K562 (cell line): ENCODE data around the gene GALM. TPM values are rescaled to one million over a fixed set of nuclear protein-coding genes. Genes with fewer than 3 reads are reported as not detected.
"Not testable (repeated sequence)": the region's sequence is repeated elsewhere in the genome, so short reads cannot be mapped to it uniquely, and the experiment has no call there.

Source experiments
- ATAC-seq: fragments of 200-7000 bp; cut with Tn5 transposase; 3 replicates; pipeline ENCODE4 v1.9.1; 2020; ENCODE audit warnings: moderate library complexity
- BruUV-seq: library from RNA; stranded (reverse); fragments of 400-500 nt; replicated peaks from 2 replicates; lab custom pipeline; 2021; lab: Mats Ljungman, UMichigan
- CTCF ChIA-PET: fragments of 300-600 bp; formaldehyde crosslinking; extraction: SDS; loops from one replicate; lab custom pipeline; 2021; ENCODE audit warnings: low intra/inter-chr PET ratio; lab: Yijun Ruan, JAX
- POLR2A ChIA-PET: fragments of 300-600, 350-650 bp; sonication (Branson Sonifier 250); formaldehyde crosslinking; extraction: SDS; loops from one replicate; lab custom pipeline; 2021; ENCODE audit warnings: antibody characterized with exemption, inconsistent platforms; lab: Yijun Ruan, JAX
- DNase-seq, 4 experiments: peaks; one replicate each; pipeline versions ENCODE4 v3.0.0 to v3.0.0-alpha.2; 2011 to 2018; ENCODE audit warnings: low spot score in 3 of 4, mixed read lengths in 3 of 4; ENCODE audit errors: extremely low read depth in 1 of 4
- FAIRE-seq: peaks from 2 replicates; lab custom pipeline; 2011; peaks lifted over from hg19 to GRCh38; lab: Jason Lieb, UNC
- H2AFZ ChIP-seq: 2 replicates; pipeline ENCODE4 v1.6.0; 2011; ENCODE audit warnings: low read depth, low read length, control low read depth, inconsistent platforms
- H3K27ac ChIP-seq: fragments of 200-600 bp; 3 replicates; pipeline ENCODE4 v1.8.0; 2011; ENCODE audit warnings: low read depth, mild to moderate bottlenecking, control low read depth, inconsistent platforms, low read length, moderate library complexity, mixed read lengths; ENCODE audit errors: extremely low read depth
- H3K27me3 ChIP-seq, 2 experiments: fragments of 300-600 bp in 1 of 2; 2 replicates in 1 of 2; 3 replicates in 1 of 2; pipeline versions ENCODE4 v1.6.0 to v1.8.0; 2011; ENCODE audit warnings: inconsistent platforms in 2 of 2, low read length in 2 of 2, mild to moderate bottlenecking in 1 of 2, mixed read lengths in 1 of 2, moderate library complexity in 1 of 2; ENCODE audit not compliant: control insufficient read depth in 2 of 2, insufficient read depth in 2 of 2
- H3K36me3 ChIP-seq: fragments of 300-600 bp; 3 replicates; pipeline ENCODE4 v1.8.0; 2011; ENCODE audit warnings: mild to moderate bottlenecking, low read length, inconsistent platforms; ENCODE audit not compliant: control insufficient read depth, insufficient read depth
- H3K4me1 ChIP-seq, 2 experiments: fragments of 200-600 bp in 1 of 2; replicated peaks in 1 of 2; 2 replicates in 1 of 2; 3 replicates in 1 of 2; pipeline versions ENCODE4 v1.5.1 to v1.8.0; 2011; ENCODE audit warnings: inconsistent platforms in 2 of 2, low read length in 2 of 2, mild to moderate bottlenecking in 1 of 2, mixed read lengths in 1 of 2, moderate library complexity in 1 of 2; ENCODE audit not compliant: control insufficient read depth in 2 of 2, insufficient read depth in 2 of 2
- H3K4me2 ChIP-seq: 2 replicates; pipeline ENCODE4 v1.6.1; 2011; ENCODE audit warnings: low read length, control low read depth, inconsistent platforms, mixed read lengths; ENCODE audit not compliant: insufficient read depth
- H3K4me3 ChIP-seq: fragments of 200-600 bp; sonication (generic), shearing (Covaris generic); 2 replicates; pipeline ENCODE4 v1.5.1; 2016; ENCODE audit warnings: control low read depth, inconsistent platforms
- H3K79me2 ChIP-seq: fragments of 200-600 bp; 3 replicates; pipeline ENCODE4 v1.8.0; 2011; ENCODE audit warnings: low read length, inconsistent platforms; ENCODE audit not compliant: control insufficient read depth, insufficient read depth
- H3K9ac ChIP-seq, 2 experiments: 2 replicates each; pipeline versions ENCODE4 v1.6.0 to v1.6.1; 2011; ENCODE audit warnings: low read depth in 2 of 2, low read length in 2 of 2, control low read depth in 1 of 2, inconsistent platforms in 1 of 2, mild to moderate bottlenecking in 1 of 2, mixed read lengths in 1 of 2; ENCODE audit not compliant: insufficient read depth in 1 of 2
- H3K9me1 ChIP-seq: one replicate; pipeline ENCODE4 v1.6.0; 2011; ENCODE audit warnings: inconsistent platforms, mild to moderate bottlenecking, low read length, moderate library complexity; ENCODE audit not compliant: control insufficient read depth, insufficient read depth
- H3K9me3 ChIP-seq: replicated peaks from 2 replicates; pipeline ENCODE4 v1.5.1; 2011; ENCODE audit warnings: low read depth, low read length, inconsistent platforms; ENCODE audit not compliant: control insufficient read depth, insufficient read depth
- H4K20me1 ChIP-seq: replicated peaks from 2 replicates; pipeline ENCODE4 v1.6.1; 2011; ENCODE audit warnings: low read length, inconsistent platforms, mixed read lengths; ENCODE audit not compliant: control insufficient read depth, insufficient read depth
- MECOM ChIP-seq: fragments of 250-450 bp; sonication (Bioruptor Pico); IDR thresholded peaks from 2 replicates; pipeline ENCODE4 v1.8.0; 2022; ENCODE audit warnings: inconsistent platforms
- RAD21 ChIP-seq, 2 experiments: fragments of 250-450 bp in 1 of 2; fragments of 450-650 bp in 1 of 2; sonication (Bioruptor Pico) in 1 of 2; formaldehyde crosslinking in 1 of 2; IDR thresholded peaks in 1 of 2; conservative IDR thresholded peaks in 1 of 2; 2 replicates each; pipeline versions ENCODE4 v1.4.0 to v1.8.0; 2020 to 2022; ENCODE audit warnings: mild to moderate bottlenecking in 2 of 2, moderate library complexity in 1 of 2
- SMAD3 ChIP-seq: fragments of 450-650 bp; formaldehyde crosslinking; conservative IDR thresholded peaks from 2 replicates; pipeline ENCODE4 v1.4.0; 2020; ENCODE audit warnings: mild to moderate bottlenecking
- SMC3 ChIP-seq: conservative IDR thresholded peaks from 2 replicates; pipeline ENCODE4 v1.6.1; 2011; ENCODE audit warnings: low read depth, low read length, improper control_type of control experiment; ENCODE audit not compliant: insufficient read depth
- YY1 ChIP-seq, 3 experiments: IDR thresholded peaks; 2 replicates each; pipeline ENCODE4 v1.6.1; 2011; ENCODE audit warnings: low read length in 2 of 3, mild to moderate bottlenecking in 2 of 3, moderate library complexity in 2 of 3, borderline replicate concordance in 1 of 3, control low read depth in 1 of 3, low read depth in 1 of 3; ENCODE audit not compliant: insufficient read depth in 3 of 3, insufficient replicate concordance in 2 of 3, control insufficient read depth in 1 of 3, insufficient read length in 1 of 3; ENCODE audit errors: extremely low read depth in 1 of 3
- WGBS: fragments of 100-300 bp; shearing (Covaris generic); methylation state at CpG from one replicate; pipeline ENCODE4 v1.1.6; 2016; ENCODE audit warnings: low coverage, mixed read lengths; ENCODE audit not compliant: insufficient coverage; ENCODE audit errors: missing lambda C conversion rate; 5-methylcytosine and 5-hydroxymethylcytosine counted together
- in situ Hi-C: fragments of 300-500 bp; cut with MboI; formaldehyde crosslinking; loops from 4 replicates; pipeline ENCODE4 v1.15.0; 2018; ENCODE audit warnings: inconsistent platforms, mixed read lengths
- intact Hi-C: fragments of 100-400 bp; cut with micrococcal nuclease; formaldehyde crosslinking; loops from 2 replicates; pipeline ENCODE4 v1.14.2; 2022
- polyA plus RNA-seq, 8 experiments: library from polyadenylated mRNA; depleted of rRNA in 4 of 8; stranded (reverse) in 5 of 8; unstranded in 3 of 8; fragments of >200 nt; fragmentation: Nextera tagmentation in 2 of 8; fragmentation: Illumina TruSeq in 1 of 8; extraction: Ambion mirVana in 2 of 8; extraction: Trizol in 1 of 8; gene quantifications; 2 replicates each; pipeline versions ENCODE4 v1.2.1 to v1.2.3, GENCODE V29; 2011 to 2014; ENCODE audit warnings: inconsistent platforms in 1 of 8, missing spikeins in 1 of 8
- total RNA-seq, 7 experiments: library from RNA; depleted of rRNA in 6 of 7; stranded (reverse); fragments of >200 nt in 6 of 7; fragmentation: Illumina TruSeq in 2 of 7; extraction: Trizol in 2 of 7; gene quantifications; 2 replicates each; pipeline versions ENCODE4 v1.2.1 to v1.2.3, GENCODE V29; 2011 to 2021; ENCODE audit warnings: low replicate concordance in 1 of 7
- TF ChIP-seq, protein P1 (sequence below), 3 experiments: IDR thresholded peaks in 2 of 3; conservative IDR thresholded peaks in 1 of 3; 2 replicates each; pipeline ENCODE4 v1.5.1; 2011 to 2012; ENCODE audit warnings: low read length in 3 of 3, mild to moderate bottlenecking in 3 of 3, control low read depth in 2 of 3, improper control_type of control experiment in 1 of 3, inconsistent platforms in 1 of 3, low read depth in 1 of 3, mixed read lengths in 1 of 3, moderate library complexity in 1 of 3; ENCODE audit not compliant: insufficient read depth in 2 of 3

The GALM gene
- total and polyA plus RNA-seq, 9 of the 15 experiments (the other 6 are each of a cell fraction or from before 2014, with no cell fraction given), result 22.1 to 51.7 (median 27.9) TPM

DNA sequence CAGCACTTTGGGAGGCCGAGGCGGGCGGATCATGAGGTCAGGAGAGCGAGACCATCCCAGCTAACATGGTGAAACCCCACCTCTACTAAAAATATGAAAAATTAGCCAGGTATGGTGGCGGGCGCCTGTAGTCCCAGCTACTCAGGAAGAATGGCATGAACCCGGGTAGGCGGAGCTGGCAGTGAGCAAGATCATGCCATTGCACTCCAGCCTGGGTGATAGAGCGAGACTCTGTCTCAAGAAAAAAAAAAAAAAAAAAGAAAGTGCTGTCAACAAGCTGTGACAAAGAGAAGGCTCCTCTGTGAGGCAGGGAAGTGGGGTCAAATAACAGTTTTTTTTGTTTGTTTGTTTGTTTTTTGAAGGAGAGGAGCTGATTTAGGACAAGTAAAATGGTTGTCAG, 42.6 kb downstream of the GALM start:
- ATAC-seq, H3K79me2 ChIP-seq, H4K20me1 ChIP-seq, FAIRE-seq, DNase-seq, H3K27ac ChIP-seq, H3K4me3 ChIP-seq, H3K9ac ChIP-seq, H3K9me3 ChIP-seq, H3K4me2 ChIP-seq, H3K4me1 ChIP-seq, BruUV-seq, H3K36me3 ChIP-seq, H3K9me1 ChIP-seq, intact Hi-C loops, in situ Hi-C loops, H3K27me3 ChIP-seq: not testable (repeated sequence)
- WGBS, result 89% methylated on average over 9 of the region's 9 CpGs
- POLR2A ChIA-PET, result interaction anchor here (0.6 to 0.9 kb wide), 4 partner anchors 9 to 192 kb away, joined by 3 read pairs; partner anchors contain the start of gene SRSF7
- H2AFZ ChIP-seq, result 0 out of 2 replicates have a peak overlapping the region, but pooled peaks have one; percentile 16
- CTCF ChIA-PET, result interaction anchor here (0.8 kb wide), 1 partner anchor 127 kb away, joined by 3 read pairs; no protein-coding TSS in a partner anchor

DNA sequence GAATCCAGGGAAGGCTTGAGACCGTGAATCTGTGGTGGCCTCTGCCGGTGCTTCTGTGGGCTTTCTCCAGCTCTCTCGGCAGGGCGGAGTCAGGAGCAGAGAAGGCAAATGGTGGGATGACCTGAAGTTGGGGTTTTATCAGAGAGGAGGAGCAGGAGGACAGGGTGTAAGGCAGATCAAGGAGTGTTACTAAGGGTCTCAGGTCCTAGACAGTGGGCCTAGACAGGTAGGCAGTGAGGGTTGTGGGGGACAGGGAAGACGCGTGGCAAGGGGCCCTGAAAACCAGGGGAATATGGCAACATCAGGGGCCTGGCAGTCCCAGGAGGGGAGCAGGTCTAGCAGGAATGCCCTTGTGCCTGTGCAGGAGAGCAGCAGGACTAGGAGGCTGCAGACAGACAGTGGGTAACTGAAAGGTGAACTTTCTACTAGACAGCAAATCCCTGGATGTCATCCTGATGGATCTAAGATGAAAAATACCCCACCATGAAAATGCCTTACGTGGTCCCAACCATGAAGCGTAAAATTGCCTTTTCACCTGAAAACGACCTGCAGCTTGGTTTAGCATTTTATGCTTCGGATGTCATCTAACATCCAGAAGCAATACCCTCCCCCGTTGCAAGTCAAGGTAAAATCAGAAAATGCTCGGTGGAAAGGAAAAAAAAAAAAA, 43.1 kb downstream of the GALM start:
- 66% methylated on average over 11 of the region's 12 CpGs for WGBS
- Histone ChIP-seq H3K4me2 (no peak overlapping the region), H3K9me1 (no peaks in the 10 kb centered on the region), H3K9me3 (no peaks in the 10 kb centered on the region), H3K36me3 (no peaks in the 10 kb centered on the region), H3K27me3 (no peaks in the 10 kb centered on the region), H3K27ac (no peak overlapping the region), H3K9ac (no peak overlapping the region; a peak in 1 of 4 replicates), H2AFZ (0 out of 2 replicates have a peak overlapping the region, but pooled peaks have one; percentile 16), H3K79me2 (no peaks in the 10 kb centered on the region), H3K4me3 (no peak overlapping the region), H3K4me1 (peaks cover 6% of the 10 kb centered on the region in 2 experiments; a peak in 3 of 5 replicates), H4K20me1 (no peaks in the 10 kb centered on the region)
- ChIA-PET CTCF (no interaction called here), POLR2A (interaction anchor here (0.6 to 0.9 kb wide), 4 partner anchors 10 to 191 kb away, joined by 3 read pairs; partner anchors contain the start of gene SRSF7)
- intact Hi-C loops, result no loop called here
- DNase-seq, result peak in 1 of 4 experiments; percentile 29
- no TSS peak for BruUV-seq
- peak; percentile 80 for ATAC-seq
- in situ Hi-C loops, result no loop called here
- peak; percentile 15 for FAIRE-seq
- TF ChIP-seq SMAD3 (CRISPR knock-in tag) (no peak), YY1 (IDR thresholded peaks at IDR 0.05; ENCODE audit: borderline replicate concordance in 1 of 3, control insufficient read depth in 1 of 3, extremely low read depth in 1 of 3, insufficient read depth in 3 of 3, insufficient read length in 1 of 3, insufficient replicate concordance in 2 of 3, low read depth in 1 of 3, low read length in 2 of 3) (peak in 1 of 3 experiments; percentile 30), SMC3 (0 out of 2 replicates have a peak, but pooled peaks have one; percentile 22), RAD21 (CRISPR knock-in tag; conservative IDR thresholded peaks at IDR 0.05 in 1 of 2, IDR thresholded peaks at IDR 0.05 in 1 of 2) (peak in 1 of 2 experiments; percentile 35; a peak in 2 of 4 replicates), MECOM (CRISPR knock-in tag) (no peak)
- TF ChIP-seq, protein P1, sequence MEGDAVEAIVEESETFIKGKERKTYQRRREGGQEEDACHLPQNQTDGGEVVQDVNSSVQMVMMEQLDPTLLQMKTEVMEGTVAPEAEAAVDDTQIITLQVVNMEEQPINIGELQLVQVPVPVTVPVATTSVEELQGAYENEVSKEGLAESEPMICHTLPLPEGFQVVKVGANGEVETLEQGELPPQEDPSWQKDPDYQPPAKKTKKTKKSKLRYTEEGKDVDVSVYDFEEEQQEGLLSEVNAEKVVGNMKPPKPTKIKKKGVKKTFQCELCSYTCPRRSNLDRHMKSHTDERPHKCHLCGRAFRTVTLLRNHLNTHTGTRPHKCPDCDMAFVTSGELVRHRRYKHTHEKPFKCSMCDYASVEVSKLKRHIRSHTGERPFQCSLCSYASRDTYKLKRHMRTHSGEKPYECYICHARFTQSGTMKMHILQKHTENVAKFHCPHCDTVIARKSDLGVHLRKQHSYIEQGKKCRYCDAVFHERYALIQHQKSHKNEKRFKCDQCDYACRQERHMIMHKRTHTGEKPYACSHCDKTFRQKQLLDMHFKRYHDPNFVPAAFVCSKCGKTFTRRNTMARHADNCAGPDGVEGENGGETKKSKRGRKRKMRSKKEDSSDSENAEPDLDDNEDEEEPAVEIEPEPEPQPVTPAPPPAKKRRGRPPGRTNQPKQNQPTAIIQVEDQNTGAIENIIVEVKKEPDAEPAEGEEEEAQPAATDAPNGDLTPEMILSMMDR (IDR thresholded peaks at IDR 0.05 in 2 of 3, conservative IDR thresholded peaks at IDR 0.05 in 1 of 3; ENCODE audit: insufficient read depth in 2 of 3, low read depth in 1 of 3, low read length in 3 of 3), result peak; percentile 18 to 47 (median 38); a peak in 3 of 6 replicates
